ENCODE results near the gene MATK.

Gene MATK

GRCh38 chr19:3788996-3789778 lies 3.0 kb upstream of the MATK start:
- no peak for DNase-seq (ENCODE audit: low read depth)

DNA sequence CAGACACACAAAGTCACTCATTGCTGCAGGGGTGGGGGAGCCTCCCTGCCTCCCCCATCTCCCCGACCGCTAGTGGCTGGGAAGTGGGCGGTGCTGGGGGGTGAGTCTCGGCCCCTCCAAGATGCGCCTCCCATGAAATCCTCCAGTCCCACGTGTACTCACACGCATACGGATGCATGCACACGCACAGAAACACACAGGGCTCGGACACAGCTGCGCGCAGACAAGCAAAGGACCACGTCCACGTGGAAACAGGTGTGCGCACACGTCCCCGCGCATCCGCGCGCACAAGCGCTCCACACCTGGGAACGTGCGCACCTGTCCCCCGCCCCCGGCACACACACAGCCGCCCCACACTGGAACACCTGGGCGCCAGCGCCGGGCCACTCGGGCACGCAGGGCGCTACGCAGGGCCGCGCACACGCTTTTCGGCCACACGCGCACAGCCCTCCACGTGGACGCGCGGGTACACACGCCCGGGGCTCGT lies 687 bp downstream of the MATK start:
- peak; percentile 6 for DNase-seq (ENCODE audit: low read depth)

- DNase-seq (ENCODE audit: low read depth): peak; percentile 11
Observed at GRCh38 chr19:3784607-3785450, 1.4 kb downstream of the MATK start.

DNA sequence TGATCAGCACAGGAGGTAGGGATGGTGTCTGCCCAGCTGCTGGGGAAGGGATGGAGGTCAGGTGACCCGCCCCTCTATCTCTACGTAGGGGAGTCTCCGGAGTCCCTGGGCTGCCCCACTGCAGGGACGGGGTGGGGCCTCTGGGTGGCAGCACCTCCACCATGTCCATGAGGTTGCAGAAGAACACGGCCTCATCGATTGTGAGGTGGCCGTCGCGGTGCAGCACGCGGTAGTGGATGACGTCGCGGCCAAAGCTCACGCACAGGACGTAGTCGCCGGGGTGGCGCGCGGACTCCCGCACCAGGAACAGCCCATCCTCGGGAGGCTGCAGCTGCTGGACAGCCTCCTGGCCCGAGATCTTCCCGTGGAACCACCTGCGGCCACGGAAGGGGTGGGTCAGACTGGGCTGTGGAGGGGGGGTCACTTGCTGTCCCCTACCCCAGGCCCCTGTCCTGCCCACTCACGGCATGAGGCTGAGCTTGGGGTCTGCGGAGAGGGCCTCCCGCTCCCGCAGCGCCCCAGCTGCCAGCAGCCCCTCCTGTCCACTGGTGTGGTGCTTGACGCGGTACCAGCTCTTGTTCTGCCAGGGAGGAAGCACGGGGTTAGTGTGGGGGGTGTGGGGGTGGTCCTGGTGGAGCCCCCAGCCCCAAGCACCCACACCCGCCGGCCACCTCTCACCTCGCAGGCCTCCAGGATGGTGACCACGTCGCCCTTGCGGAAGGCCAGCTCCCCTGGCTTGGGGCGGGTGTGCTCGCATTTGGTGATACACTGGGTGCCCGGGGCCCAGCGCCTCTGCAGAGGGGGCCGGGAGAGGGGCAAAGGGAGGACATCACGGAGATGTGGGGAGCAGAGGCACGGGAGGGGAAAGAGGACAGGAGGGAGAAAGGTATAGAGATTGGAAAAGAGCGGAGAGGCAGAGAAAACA lies 2.3 kb downstream of the MATK start:
- no peak for DNase-seq (ENCODE audit: low read depth)

- DNase-seq (ENCODE audit: low read depth): no peak
Observed at GRCh38 chr19:3782903-3783302, 3.3 kb downstream of the MATK start.

- no peak for DNase-seq (ENCODE audit: low read depth)
Observed at GRCh38 chr19:3782330-3782729, 3.9 kb downstream of the MATK start.

DNA sequence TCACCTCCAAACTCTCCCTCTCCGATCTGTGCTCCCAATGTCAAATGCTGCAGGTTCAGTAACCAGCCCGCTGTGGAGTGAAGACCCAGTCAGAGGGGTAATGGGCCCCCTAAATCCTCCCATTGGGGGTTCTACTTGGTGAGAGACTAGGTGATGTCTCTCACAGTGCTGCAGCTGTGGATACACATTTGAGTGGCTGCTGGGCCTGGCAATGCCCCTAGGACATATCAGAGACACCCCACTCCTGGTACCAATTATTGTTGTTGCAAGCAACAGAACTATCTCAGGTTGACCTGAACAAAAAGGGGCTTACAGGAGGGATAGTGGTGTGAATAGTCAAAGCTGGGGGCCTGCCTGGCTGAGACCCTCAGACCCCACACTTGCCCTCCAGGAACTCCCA lies 4.6 kb downstream of the MATK start:
- DNase-seq (ENCODE audit: low read depth): no peak

DNA sequence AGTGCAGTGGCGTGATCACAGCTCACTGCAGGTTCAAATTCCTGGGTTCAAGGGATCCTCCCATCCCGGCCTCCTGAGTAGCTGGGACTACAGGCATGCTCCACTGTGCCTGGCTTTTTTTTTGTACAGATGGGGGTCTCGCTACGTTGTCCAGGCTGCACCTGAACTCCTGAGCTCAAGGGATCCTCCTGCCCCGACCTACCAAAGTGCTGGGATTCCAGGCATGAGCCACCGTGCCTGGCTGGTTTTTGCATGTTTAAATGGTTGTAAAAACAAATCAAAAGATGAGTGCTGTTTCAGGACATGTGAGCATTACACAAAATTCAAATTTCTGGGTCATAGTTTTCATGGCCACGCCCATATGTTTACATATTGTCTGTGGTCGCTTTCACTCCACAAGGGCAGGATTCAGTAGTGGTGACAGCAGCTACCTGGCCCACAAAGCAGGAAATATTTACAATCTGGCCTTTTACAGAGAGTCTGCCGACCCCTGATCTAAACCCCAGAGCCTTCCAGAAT lies 5.3 kb downstream of the MATK start:
- DNase-seq (ENCODE audit: low read depth): no peak

DNA sequence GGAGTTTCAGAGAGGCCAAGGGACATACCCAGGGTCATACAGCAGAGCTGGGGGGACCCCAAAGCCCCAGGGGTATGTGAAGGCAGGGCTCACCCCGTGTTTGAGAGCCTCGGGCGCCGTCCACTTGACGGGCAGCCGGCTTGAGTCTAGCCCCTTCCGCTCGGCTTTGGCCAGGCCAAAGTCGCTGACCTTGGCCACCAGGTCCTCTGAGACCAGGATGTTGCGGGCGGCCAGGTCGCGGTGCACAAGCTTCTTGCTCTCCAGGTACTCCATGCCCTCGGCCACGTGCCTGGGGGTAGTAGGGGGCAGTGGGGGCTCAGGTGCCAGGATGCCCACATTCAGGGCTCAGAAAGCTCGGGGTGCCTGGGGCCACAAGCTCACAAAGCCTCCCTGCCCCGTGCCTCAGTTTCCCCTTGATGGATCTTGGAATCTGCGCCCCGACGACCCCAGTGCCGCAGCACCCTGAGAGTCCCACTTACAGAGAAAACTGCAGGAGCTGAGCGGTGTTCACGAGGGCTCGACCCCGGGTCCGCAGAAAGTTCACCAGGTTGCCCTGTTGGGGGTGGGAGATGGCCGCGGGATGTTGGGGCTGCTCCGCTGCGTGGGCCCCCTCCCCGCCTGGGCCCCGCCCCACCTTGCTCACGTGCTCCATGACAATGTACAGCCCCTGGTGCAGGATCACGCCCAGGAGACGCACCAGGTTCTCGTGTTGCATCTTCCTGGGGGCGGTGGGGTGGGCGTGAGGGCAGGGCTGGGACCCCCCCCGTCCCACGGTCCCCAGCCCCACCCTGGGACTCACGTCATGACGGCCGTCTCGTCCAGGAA lies 7.1 kb downstream of the MATK start:
- DNase-seq (ENCODE audit: low read depth): no peak

GRCh38 chr19:3778104-3778867 lies 7.9 kb downstream of the MATK start:
- DNase-seq (ENCODE audit: low read depth): no peak

DNA sequence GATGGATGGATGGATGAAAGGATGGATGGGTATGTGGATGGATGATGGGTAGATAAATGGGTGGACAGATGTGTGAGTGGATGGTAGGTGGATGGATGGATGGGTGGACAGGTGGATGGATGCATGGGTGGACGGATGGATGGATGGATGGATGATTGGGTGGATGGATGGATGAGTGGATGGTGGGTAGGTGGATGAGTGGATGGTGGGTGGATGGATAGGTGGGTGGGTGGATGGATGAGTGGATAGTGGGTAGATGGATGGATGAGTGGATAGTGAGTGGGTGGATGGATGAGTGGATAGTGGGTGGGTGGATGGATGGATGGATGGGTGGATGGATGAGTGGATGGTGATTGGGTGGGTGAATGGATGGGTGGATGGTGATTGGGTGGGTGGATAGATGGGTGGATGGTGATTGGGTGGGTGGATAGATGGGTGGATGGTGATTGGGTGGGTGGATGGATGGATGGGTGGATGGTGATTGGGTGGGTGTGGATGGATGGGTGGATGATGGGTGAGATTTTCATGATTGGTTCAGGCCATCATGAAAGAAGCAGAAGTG lies 9.6 kb downstream of the MATK start:
- DNase-seq (ENCODE audit: low read depth): no peak

DNA sequence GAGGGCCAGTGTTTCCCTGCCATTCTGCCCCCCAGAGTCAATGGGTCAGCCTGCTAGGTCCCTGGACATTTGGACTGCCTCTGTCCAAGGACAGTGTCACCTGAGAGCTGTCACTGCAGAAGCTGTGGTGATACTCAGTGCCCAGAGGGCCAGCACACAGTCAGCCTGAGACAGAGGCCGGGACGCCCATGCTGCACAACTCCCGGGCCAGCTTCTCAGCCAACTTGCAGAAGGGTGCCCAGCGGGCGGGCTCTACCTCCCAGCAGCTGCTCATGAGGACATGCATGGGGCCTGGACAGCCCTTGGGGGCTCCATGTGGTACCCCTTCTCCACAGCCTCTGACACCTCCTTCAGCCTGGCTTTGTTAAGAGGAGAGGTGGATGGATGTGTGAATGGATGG lies 10.3 kb downstream of the MATK start:
- DNase-seq (ENCODE audit: low read depth): no peak

GRCh38 chr19:3775374-3775711 lies 10.8 kb downstream of the MATK start:
- DNase-seq (ENCODE audit: low read depth): no peak

- DNase-seq (ENCODE audit: low read depth): no peak
Observed at GRCh38 chr19:3774621-3775373, 11.4 kb downstream of the MATK start.

DNA sequence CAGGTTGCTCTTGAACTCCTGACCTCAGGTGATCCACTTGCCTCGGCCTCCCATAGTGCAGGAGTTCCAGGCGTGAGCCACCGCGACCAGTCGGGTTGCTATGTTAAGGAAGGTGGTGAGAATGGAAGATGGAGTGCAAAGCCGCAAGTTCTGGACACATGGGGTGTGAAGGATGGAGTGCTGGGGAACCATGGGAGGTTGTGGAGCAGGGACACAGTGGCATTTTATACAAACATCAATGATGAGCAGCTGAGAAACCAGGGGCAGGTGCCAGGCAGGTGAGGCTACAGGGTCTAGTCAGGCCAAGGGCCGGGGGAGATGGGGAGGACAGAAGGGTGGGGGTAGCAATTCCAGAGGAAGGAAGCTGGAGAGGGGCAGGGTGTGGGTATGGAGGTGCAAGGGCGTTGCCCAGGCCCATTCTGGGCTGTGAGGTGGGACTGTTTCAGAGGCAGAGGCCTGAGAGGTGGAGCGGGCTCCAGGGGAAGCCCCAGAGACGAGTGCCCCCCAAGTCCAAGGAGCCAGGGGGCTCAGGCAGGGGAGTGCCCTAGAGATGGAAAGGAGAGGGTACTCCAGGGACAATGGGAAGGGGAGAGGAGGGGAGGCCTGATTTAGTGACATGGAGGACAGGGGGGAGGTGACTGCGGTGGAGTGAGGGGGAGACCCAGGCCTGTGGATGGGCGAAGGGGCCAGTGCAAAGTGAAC lies 12.2 kb downstream of the MATK start:
- no peak for DNase-seq (ENCODE audit: low read depth)

DNA sequence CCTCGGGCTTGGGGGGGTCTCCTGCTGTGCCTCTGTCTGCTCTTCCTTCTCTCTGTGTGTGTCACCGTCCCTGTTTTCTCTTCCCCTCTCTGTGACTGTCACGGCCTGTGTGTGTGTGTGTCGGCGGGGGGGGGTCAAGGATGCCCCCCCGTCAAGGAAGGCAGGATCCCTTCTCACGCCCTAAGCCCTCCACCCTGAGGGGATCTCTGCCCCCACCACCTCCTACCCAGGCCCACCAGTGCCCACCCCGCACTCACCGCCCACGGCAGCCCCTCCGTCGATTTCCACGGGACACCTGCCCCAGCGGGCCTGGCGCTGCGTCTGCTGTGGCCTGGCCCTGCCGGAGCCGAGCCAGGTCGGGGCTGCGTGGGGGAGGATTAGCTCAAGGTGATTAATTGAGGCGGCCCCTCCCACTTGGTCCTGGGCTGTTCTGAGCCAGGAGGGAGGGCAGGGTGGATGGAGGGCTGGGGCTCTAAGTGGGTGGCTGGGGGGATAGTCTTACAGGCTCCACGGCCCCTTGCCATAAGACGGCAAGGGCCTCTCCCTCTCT lies 14.2 kb downstream of the MATK start, which contains the start of gene RAX2:
RAX2 (minus strand) TSS at position 323 of the 550 bp plus-strand sequence. CDS start 486 bp downstream, outside the sequence.
- no peak for DNase-seq (ENCODE audit: low read depth)

- DNase-seq (ENCODE audit: low read depth): no peak
Observed at GRCh38 chr19:3771000-3771905, 14.9 kb downstream of the MATK start.

Measured in HS-5 (cell line).